Ishikawa (cell line): Measurements from ENCODE around the gene CNIH2.

Source experiments
- CEBPB ChIP-seq: IDR thresholded peaks from 2 replicates; pipeline ENCODE4 v1.6.1; 2012
- CREB1 ChIP-seq: IDR thresholded peaks from 2 replicates; pipeline ENCODE4 v1.6.1; 2012; ENCODE audit warnings: low read depth
- EGR1 ChIP-seq: IDR thresholded peaks from 2 replicates; pipeline ENCODE4 v1.6.1; 2012
- EP300 ChIP-seq: IDR thresholded peaks from 2 replicates; pipeline ENCODE4 v1.6.1; 2012; ENCODE audit warnings: borderline replicate concordance
- FOXM1 ChIP-seq: IDR thresholded peaks from 2 replicates; pipeline ENCODE4 v1.6.1; 2012; ENCODE audit warnings: low read depth, borderline replicate concordance
- MAX ChIP-seq: IDR thresholded peaks from 2 replicates; pipeline ENCODE4 v1.6.1; 2012
- NFIC ChIP-seq: IDR thresholded peaks from 2 replicates; pipeline ENCODE4 v1.6.1; 2012
- RAD21 ChIP-seq: IDR thresholded peaks from 2 replicates; pipeline ENCODE4 v1.6.1; 2012; ENCODE audit warnings: low read depth
- REST ChIP-seq: IDR thresholded peaks from 2 replicates; pipeline ENCODE4 v1.6.1; 2012; ENCODE audit warnings: low read depth, mild to moderate bottlenecking
- TAF1 ChIP-seq: IDR thresholded peaks from 2 replicates; pipeline ENCODE4 v1.6.1; 2012; ENCODE audit warnings: low read depth, mild to moderate bottlenecking
- TCF12 ChIP-seq: IDR thresholded peaks from 2 replicates; pipeline ENCODE4 v1.6.1; 2012; ENCODE audit warnings: low read depth
- TEAD4 ChIP-seq: IDR thresholded peaks from 2 replicates; pipeline ENCODE4 v1.6.1; 2012
- USF1 ChIP-seq: IDR thresholded peaks from 2 replicates; pipeline ENCODE4 v1.6.1; 2012
- YY1 ChIP-seq: IDR thresholded peaks from 2 replicates; pipeline ENCODE4 v1.6.1; 2012; ENCODE audit warnings: low read depth
- ZBTB7A ChIP-seq: IDR thresholded peaks from 2 replicates; pipeline ENCODE4 v1.6.1; 2012; ENCODE audit warnings: low read depth

Gene CNIH2

GRCh38 chr11:66243782-66244535 lies 34.0 kb upstream of the CNIH2 start:
- TF ChIP-seq MAX (no peak), TCF12 (no peak), FOXM1 (no peak), USF1 (no peak), EP300 (no peak), CREB1 (no peak)

- TF ChIP-seq TAF1, result no peak
- TF ChIP-seq NFIC, result no peak
- no peak for TF ChIP-seq EGR1
- TF ChIP-seq TCF12, result no peak
- TF ChIP-seq YY1, result no peak
- TF ChIP-seq TEAD4, result no peak
- no peak for TF ChIP-seq CEBPB
- TF ChIP-seq REST, result no peak
These were observed 30.7 kb upstream of the CNIH2 start for GRCh38 chr11:66247295-66247694.

- TF ChIP-seq MAX, result no peak
- TF ChIP-seq TAF1, result no peak
- TF ChIP-seq CEBPB, result no peak
- TF ChIP-seq RAD21, result no peak
- no peak for TF ChIP-seq ZBTB7A
- no peak for TF ChIP-seq TCF12
- no peak for TF ChIP-seq CREB1
- TF ChIP-seq REST, result no peak
- TF ChIP-seq TEAD4, result no peak
- no peak for TF ChIP-seq NFIC
- no peak for TF ChIP-seq YY1
- no peak for TF ChIP-seq USF1
- no peak for TF ChIP-seq FOXM1
- TF ChIP-seq EP300, result no peak
- no peak for TF ChIP-seq EGR1
These were observed 30.2 kb upstream of the CNIH2 start for GRCh38 chr11:66247801-66248200.

- no peak for TF ChIP-seq CEBPB
- no peak for TF ChIP-seq EP300
- no peak for TF ChIP-seq EGR1
- TF ChIP-seq TCF12, result no peak
- TF ChIP-seq TEAD4, result no peak
- TF ChIP-seq TAF1, result no peak
- TF ChIP-seq YY1, result no peak
- no peak for TF ChIP-seq CREB1
These were observed 29.1 kb upstream of the CNIH2 start for GRCh38 chr11:66248903-66249302.

GRCh38 chr11:66251809-66252208 lies 26.2 kb upstream of the CNIH2 start:
- TF ChIP-seq TEAD4, result no peak
- no peak for TF ChIP-seq EGR1
- no peak for TF ChIP-seq TCF12
- no peak for TF ChIP-seq TAF1
- no peak for TF ChIP-seq USF1
- no peak for TF ChIP-seq FOXM1
- no peak for TF ChIP-seq ZBTB7A
- TF ChIP-seq CEBPB, result no peak
- TF ChIP-seq NFIC, result no peak
- TF ChIP-seq REST, result no peak
- no peak for TF ChIP-seq RAD21
- TF ChIP-seq YY1, result no peak
- no peak for TF ChIP-seq MAX
- TF ChIP-seq EP300, result no peak
- no peak for TF ChIP-seq CREB1
